Choroid plexus epithelial cell (primary cell): ENCODE measurements around the gene C2orf72.

Experiments used
- DNase-seq: peaks from one replicate; pipeline ENCODE4 v3.0.0-alpha.2; 2010; ENCODE audit warnings: low read depth
- H3K4me3 ChIP-seq: 2 replicates; pipeline ENCODE4 v1.5.1; 2011; ENCODE audit warnings: low read depth, mild to moderate bottlenecking, control low read depth, low read length, moderate library complexity
- TF ChIP-seq, protein P1 (sequence below): conservative IDR thresholded peaks from 2 replicates; pipeline ENCODE4 v1.5.1; 2011; ENCODE audit warnings: low read depth, mild to moderate bottlenecking, control low read depth, inconsistent platforms, low read length, moderate library complexity

Gene C2orf72

GRCh38 chr2:231051116-231051515, 13.8 kb downstream of the C2orf72 start:
- no peak for DNase-seq
- no peak overlapping the region for H3K4me3 ChIP-seq
- TF ChIP-seq, protein P1, sequence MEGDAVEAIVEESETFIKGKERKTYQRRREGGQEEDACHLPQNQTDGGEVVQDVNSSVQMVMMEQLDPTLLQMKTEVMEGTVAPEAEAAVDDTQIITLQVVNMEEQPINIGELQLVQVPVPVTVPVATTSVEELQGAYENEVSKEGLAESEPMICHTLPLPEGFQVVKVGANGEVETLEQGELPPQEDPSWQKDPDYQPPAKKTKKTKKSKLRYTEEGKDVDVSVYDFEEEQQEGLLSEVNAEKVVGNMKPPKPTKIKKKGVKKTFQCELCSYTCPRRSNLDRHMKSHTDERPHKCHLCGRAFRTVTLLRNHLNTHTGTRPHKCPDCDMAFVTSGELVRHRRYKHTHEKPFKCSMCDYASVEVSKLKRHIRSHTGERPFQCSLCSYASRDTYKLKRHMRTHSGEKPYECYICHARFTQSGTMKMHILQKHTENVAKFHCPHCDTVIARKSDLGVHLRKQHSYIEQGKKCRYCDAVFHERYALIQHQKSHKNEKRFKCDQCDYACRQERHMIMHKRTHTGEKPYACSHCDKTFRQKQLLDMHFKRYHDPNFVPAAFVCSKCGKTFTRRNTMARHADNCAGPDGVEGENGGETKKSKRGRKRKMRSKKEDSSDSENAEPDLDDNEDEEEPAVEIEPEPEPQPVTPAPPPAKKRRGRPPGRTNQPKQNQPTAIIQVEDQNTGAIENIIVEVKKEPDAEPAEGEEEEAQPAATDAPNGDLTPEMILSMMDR: no peak

GRCh38 chr2:231052494-231053451, 15.4 kb downstream of the C2orf72 start:
- peak; percentile 87 for DNase-seq
- TF ChIP-seq, protein P1: peak; percentile 92
- H3K4me3 ChIP-seq: peak overlapping the region; percentile 61

GRCh38 chr2:231053846-231054245, 16.5 kb downstream of the C2orf72 start:
- H3K4me3 ChIP-seq: no peak overlapping the region
- no peak for DNase-seq
- TF ChIP-seq, protein P1: no peak

DNA sequence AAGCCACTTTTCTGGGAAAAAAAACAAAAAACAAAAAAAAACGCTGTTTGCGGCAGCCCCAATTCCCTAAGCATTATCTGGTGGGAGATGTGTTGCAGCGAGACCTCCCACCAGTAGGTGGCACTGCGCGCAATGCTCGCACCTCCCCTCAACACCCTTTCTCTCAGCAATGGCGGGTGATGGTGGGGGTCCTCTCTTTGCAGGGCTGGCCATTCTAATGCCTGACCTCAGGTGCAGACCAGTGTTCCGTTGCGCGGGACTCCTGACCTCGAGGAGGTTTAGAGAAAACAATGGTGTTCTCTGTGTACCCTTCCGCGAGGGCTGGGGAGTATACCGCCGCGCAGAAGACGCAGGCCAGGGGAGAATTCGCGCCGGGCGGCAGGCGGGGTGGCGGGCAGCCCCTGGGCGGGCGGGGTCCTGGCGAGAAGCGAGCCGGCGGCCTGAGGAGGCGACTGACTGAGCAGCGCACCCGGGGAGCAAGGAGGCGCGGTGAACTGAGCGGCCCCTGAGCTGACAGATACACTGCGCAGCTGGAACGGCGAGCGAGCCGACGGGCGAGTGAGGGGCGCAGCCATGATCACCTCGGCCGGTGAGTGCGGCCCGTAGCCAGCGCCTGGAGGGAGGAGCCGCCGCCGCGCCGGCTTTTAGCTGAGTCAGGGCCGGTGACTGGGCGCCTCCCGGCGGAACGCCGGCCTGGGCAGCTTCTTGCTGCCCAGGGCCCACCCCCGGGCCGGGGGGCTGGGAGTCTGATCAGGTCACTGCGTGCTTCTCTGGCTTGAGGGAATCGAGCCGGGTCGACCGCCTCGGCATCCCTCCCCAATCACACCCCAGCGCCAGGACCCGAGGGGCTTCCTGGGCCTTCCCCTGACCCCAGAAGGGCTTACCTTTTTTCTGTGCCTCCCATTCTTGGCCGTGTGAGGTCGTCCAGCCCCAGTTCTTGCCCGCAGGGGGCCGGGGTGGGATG, 19.4 kb downstream of the C2orf72 start, which contains the start of gene PSMD1:
Gene PSMD1, plus strand, starts transcription at position 415 of the 964 bp plus-strand sequence. Its CDS starts 159 bp downstream, at position 574.
- peak; percentile 96 for DNase-seq
- TF ChIP-seq, protein P1: peak; percentile 97
- H3K4me3 ChIP-seq: peak within 1 kb of the TSS; percentile 96

- DNase-seq: peak; percentile 61
- H3K4me3 ChIP-seq: peak overlapping the region; percentile 96
- TF ChIP-seq, protein P1: no peak
Measured at GRCh38 chr2:231057590-231057989, 20.3 kb downstream of the C2orf72 start.

- H3K4me3 ChIP-seq: no peak overlapping the region
- peak; percentile 53 for DNase-seq
- TF ChIP-seq, protein P1: no peak
Measured at GRCh38 chr2:231058761-231059550, 21.6 kb downstream of the C2orf72 start.
